Measurements from ENCODE around the gene MRLN. TPM values are rescaled to one million over a fixed set of nuclear protein-coding genes. Genes with fewer than 3 reads are reported as not detected.

The MRLN gene
- total RNA-seq, 1 donor from 2014 or later = not detected

- Mint-ChIP-seq H3K27me3 (ENCODE audit: unreplicated experiment) (no peaks in the 10 kb centered on the region), H3K4me3 (ENCODE audit: unreplicated experiment) (no peak overlapping the region), H3K27ac (ENCODE audit: unreplicated experiment) (no peak overlapping the region), H3K36me3 (ENCODE audit: low read depth, unreplicated experiment) (no peaks in the 10 kb centered on the region), H3K4me1 (ENCODE audit: unreplicated experiment) (no peaks in the 10 kb centered on the region), H3K9me3 (ENCODE audit: unreplicated experiment) (no peaks in the 10 kb centered on the region)
- TF ChIP-seq CTCF (IDR thresholded peaks at IDR 0.05; ENCODE audit: unreplicated experiment) = no peak
- DNase-seq (ENCODE audit: low spot score) = no peak
Measured at GRCh38 chr10:59724098-59724938, 28.9 kb downstream of the MRLN start.

- Mint-ChIP-seq H3K27ac (ENCODE audit: unreplicated experiment) (no peak overlapping the region), H3K4me3 (ENCODE audit: unreplicated experiment) (no peak overlapping the region), H3K4me1 (ENCODE audit: unreplicated experiment) (no peaks in the 10 kb centered on the region), H3K27me3 (ENCODE audit: unreplicated experiment) (no peaks in the 10 kb centered on the region), H3K9me3 (ENCODE audit: unreplicated experiment) (no peaks in the 10 kb centered on the region), H3K36me3 (ENCODE audit: low read depth, unreplicated experiment) (no peaks in the 10 kb centered on the region)
- DNase-seq (ENCODE audit: low spot score) = no peak
- no peak for TF ChIP-seq CTCF (IDR thresholded peaks at IDR 0.05; ENCODE audit: unreplicated experiment)
Measured at GRCh38 chr10:59720377-59720776, 32.9 kb downstream of the MRLN start.

- Mint-ChIP-seq H3K27me3 (ENCODE audit: unreplicated experiment) (no peaks in the 10 kb centered on the region), H3K36me3 (ENCODE audit: low read depth, unreplicated experiment) (no peaks in the 10 kb centered on the region), H3K4me1 (ENCODE audit: unreplicated experiment) (no peaks in the 10 kb centered on the region), H3K27ac (ENCODE audit: unreplicated experiment) (no peak overlapping the region), H3K9me3 (ENCODE audit: unreplicated experiment) (no peaks in the 10 kb centered on the region), H3K4me3 (ENCODE audit: unreplicated experiment) (no peak overlapping the region)
- no peak for DNase-seq (ENCODE audit: low spot score)
- TF ChIP-seq CTCF (IDR thresholded peaks at IDR 0.05; ENCODE audit: unreplicated experiment) = peak; percentile 66
Measured at GRCh38 chr10:59719374-59719773, 33.9 kb downstream of the MRLN start.

GRCh38 chr10:59718257-59718656 is 35.0 kb downstream of the MRLN start:
- Mint-ChIP-seq H3K27ac (ENCODE audit: unreplicated experiment) (no peak overlapping the region), H3K27me3 (ENCODE audit: unreplicated experiment) (no peaks in the 10 kb centered on the region), H3K4me3 (ENCODE audit: unreplicated experiment) (no peak overlapping the region), H3K9me3 (ENCODE audit: unreplicated experiment) (no peaks in the 10 kb centered on the region), H3K36me3 (ENCODE audit: low read depth, unreplicated experiment) (no peaks in the 10 kb centered on the region), H3K4me1 (ENCODE audit: unreplicated experiment) (no peaks in the 10 kb centered on the region)
- DNase-seq (ENCODE audit: low spot score) = no peak
- no peak for TF ChIP-seq CTCF (IDR thresholded peaks at IDR 0.05; ENCODE audit: unreplicated experiment)

- Mint-ChIP-seq H3K4me1 (ENCODE audit: unreplicated experiment) (no peaks in the 10 kb centered on the region), H3K36me3 (ENCODE audit: low read depth, unreplicated experiment) (no peaks in the 10 kb centered on the region), H3K9me3 (ENCODE audit: unreplicated experiment) (no peaks in the 10 kb centered on the region), H3K27ac (ENCODE audit: unreplicated experiment) (no peak overlapping the region), H3K4me3 (ENCODE audit: unreplicated experiment) (no peak overlapping the region), H3K27me3 (ENCODE audit: unreplicated experiment) (no peaks in the 10 kb centered on the region)
- DNase-seq (ENCODE audit: low spot score) = no peak
- TF ChIP-seq CTCF (IDR thresholded peaks at IDR 0.05; ENCODE audit: unreplicated experiment) = no peak
Measured at GRCh38 chr10:59713196-59713821, 39.9 kb downstream of the MRLN start.
